ENCODE measurements around the gene NSL1. TPM values are rescaled to one million over a fixed set of nuclear protein-coding genes. Genes with fewer than 3 reads are reported as not detected.
A peak's percentile ranks its signal among the peaks of the same experiment; 100 is the strongest.

Gene NSL1
- total and polyA plus RNA-seq, 9 donors, result 26.1 to 35.2 (median 32.0) TPM

- Histone ChIP-seq H3K9me3 (replicated peaks; ENCODE audit: control insufficient read depth, low read depth, low read length) (no peaks in the 10 kb centered on the region), H3K27ac (ENCODE audit: low read length) (no peak overlapping the region), H3K4me1 (ENCODE audit: control insufficient read depth, insufficient read depth, low read length) (no peaks in the 10 kb centered on the region), H3K4me3 (ENCODE audit: low read length) (no peak overlapping the region), H3K27me3 (ENCODE audit: control insufficient read depth, insufficient read depth, low read length) (no peaks in the 10 kb centered on the region), H3K36me3 (ENCODE audit: control insufficient read depth, insufficient read depth, low read length) (peaks cover 3% of the 10 kb centered on the region)
- no peak for DNase-seq
These were observed 37.8 kb downstream of the NSL1 start for GRCh38 chr1:212753749-212754148.

GRCh38 chr1:212752934-212753497, 38.6 kb downstream of the NSL1 start:
- no peak overlapping the region for H3K27ac ChIP-seq (ENCODE audit: low read length)

GRCh38 chr1:212752252-212752933, 39.2 kb downstream of the NSL1 start:
- Histone ChIP-seq H3K27me3 (ENCODE audit: control insufficient read depth, insufficient read depth, low read length) (no peaks in the 10 kb centered on the region), H3K4me3 (ENCODE audit: low read length) (no peak overlapping the region), H3K27ac (ENCODE audit: low read length) (no peak overlapping the region), H3K4me1 (ENCODE audit: control insufficient read depth, insufficient read depth, low read length) (no peaks in the 10 kb centered on the region), H3K9me3 (replicated peaks; ENCODE audit: control insufficient read depth, low read depth, low read length) (no peaks in the 10 kb centered on the region), H3K36me3 (ENCODE audit: control insufficient read depth, insufficient read depth, low read length) (peaks cover 3% of the 10 kb centered on the region)
- no CpG with 5 or more reads among the region's 3 CpGs for WGBS (ENCODE audit: insufficient coverage)
- peak; percentile 70 for DNase-seq

More at GRCh38 chr1:212752934-212753497, 38.6 kb downstream of the NSL1 start:
- no peaks in the 10 kb centered on the region for H3K27me3 ChIP-seq (ENCODE audit: control insufficient read depth, insufficient read depth, low read length)
- H3K4me1 ChIP-seq (ENCODE audit: control insufficient read depth, insufficient read depth, low read length), result no peaks in the 10 kb centered on the region
- H3K9me3 ChIP-seq (replicated peaks; ENCODE audit: control insufficient read depth, low read depth, low read length), result no peaks in the 10 kb centered on the region
- DNase-seq, result no peak
- 77% methylated on average over 2 of the region's 3 CpGs for WGBS (ENCODE audit: insufficient coverage)
- peaks cover 3% of the 10 kb centered on the region for H3K36me3 ChIP-seq (ENCODE audit: control insufficient read depth, insufficient read depth, low read length)
- H3K4me3 ChIP-seq (ENCODE audit: low read length), result no peak overlapping the region

GRCh38 chr1:212749821-212750535, 41.6 kb downstream of the NSL1 start:
- H3K9me3 ChIP-seq (replicated peaks; ENCODE audit: control insufficient read depth, low read depth, low read length), result no peaks in the 10 kb centered on the region
- WGBS (ENCODE audit: insufficient coverage), result 43% methylated on average over 3 of the region's 4 CpGs
- no peak overlapping the region for H3K4me3 ChIP-seq (ENCODE audit: low read length)
- H3K27me3 ChIP-seq (ENCODE audit: control insufficient read depth, insufficient read depth, low read length), result no peaks in the 10 kb centered on the region
- no peaks in the 10 kb centered on the region for H3K4me1 ChIP-seq (ENCODE audit: control insufficient read depth, insufficient read depth, low read length)
- no peak overlapping the region for H3K27ac ChIP-seq (ENCODE audit: low read length)
- no peaks in the 10 kb centered on the region for H3K36me3 ChIP-seq (ENCODE audit: control insufficient read depth, insufficient read depth, low read length)
- DNase-seq, result peak; percentile 36

- Histone ChIP-seq H3K9me3 (replicated peaks; ENCODE audit: control insufficient read depth, low read depth, low read length) (no peaks in the 10 kb centered on the region), H3K4me1 (ENCODE audit: control insufficient read depth, insufficient read depth, low read length) (no peaks in the 10 kb centered on the region)
- no peak for DNase-seq
These were observed 45.0 kb downstream of the NSL1 start for GRCh38 chr1:212746546-212746945.

GRCh38 chr1:212745303-212745702, 46.3 kb downstream of the NSL1 start:
- Histone ChIP-seq H3K27ac (ENCODE audit: low read length) (no peak overlapping the region), H3K36me3 (ENCODE audit: control insufficient read depth, insufficient read depth, low read length) (peaks cover 2% of the 10 kb centered on the region), H3K9me3 (replicated peaks; ENCODE audit: control insufficient read depth, low read depth, low read length) (no peaks in the 10 kb centered on the region), H3K4me3 (ENCODE audit: low read length) (no peak overlapping the region), H3K4me1 (ENCODE audit: control insufficient read depth, insufficient read depth, low read length) (no peaks in the 10 kb centered on the region), H3K27me3 (ENCODE audit: control insufficient read depth, insufficient read depth, low read length) (no peaks in the 10 kb centered on the region)
- DNase-seq, result no peak

More at GRCh38 chr1:212746546-212746945, 45.0 kb downstream of the NSL1 start:
- Histone ChIP-seq H3K36me3 (ENCODE audit: control insufficient read depth, insufficient read depth, low read length) (no peaks in the 10 kb centered on the region), H3K27me3 (ENCODE audit: control insufficient read depth, insufficient read depth, low read length) (no peaks in the 10 kb centered on the region), H3K27ac (ENCODE audit: low read length) (no peak overlapping the region), H3K4me3 (ENCODE audit: low read length) (no peak overlapping the region)
- WGBS (ENCODE audit: insufficient coverage), result no CpG with 5 or more reads among the region's 3 CpGs

- no peaks in the 10 kb centered on the region for H3K9me3 ChIP-seq (replicated peaks; ENCODE audit: control insufficient read depth, low read depth, low read length)
- no peak overlapping the region for H3K27ac ChIP-seq (ENCODE audit: low read length)
- peaks cover 2% of the 10 kb centered on the region for H3K36me3 ChIP-seq (ENCODE audit: control insufficient read depth, insufficient read depth, low read length)
- H3K4me1 ChIP-seq (ENCODE audit: control insufficient read depth, insufficient read depth, low read length), result no peaks in the 10 kb centered on the region
- H3K27me3 ChIP-seq (ENCODE audit: control insufficient read depth, insufficient read depth, low read length), result no peaks in the 10 kb centered on the region
- no peak for DNase-seq
- H3K4me3 ChIP-seq (ENCODE audit: low read length), result no peak overlapping the region
- WGBS (ENCODE audit: insufficient coverage), result 83% methylated on average over 1 of the region's 4 CpGs
These were observed 47.6 kb downstream of the NSL1 start for GRCh38 chr1:212743901-212744475.

- Histone ChIP-seq H3K27ac (ENCODE audit: low read length) (no peak overlapping the region), H3K27me3 (ENCODE audit: control insufficient read depth, insufficient read depth, low read length) (no peaks in the 10 kb centered on the region), H3K4me1 (ENCODE audit: control insufficient read depth, insufficient read depth, low read length) (no peaks in the 10 kb centered on the region), H3K9me3 (replicated peaks; ENCODE audit: control insufficient read depth, low read depth, low read length) (no peaks in the 10 kb centered on the region), H3K36me3 (ENCODE audit: control insufficient read depth, insufficient read depth, low read length) (peaks cover 2% of the 10 kb centered on the region), H3K4me3 (ENCODE audit: low read length) (no peak overlapping the region)
- DNase-seq, result peak; percentile 57
- no CpG with 5 or more reads among the region's 1 CpG for WGBS (ENCODE audit: insufficient coverage)
These were observed 53.2 kb downstream of the NSL1 start for GRCh38 chr1:212738330-212738729.

GRCh38 chr1:212737559-212737958, 54.0 kb downstream of the NSL1 start:
- H3K36me3 ChIP-seq (ENCODE audit: control insufficient read depth, insufficient read depth, low read length), result peaks cover 5% of the 10 kb centered on the region
- no peaks in the 10 kb centered on the region for H3K27me3 ChIP-seq (ENCODE audit: control insufficient read depth, insufficient read depth, low read length)
- no peaks in the 10 kb centered on the region for H3K4me1 ChIP-seq (ENCODE audit: control insufficient read depth, insufficient read depth, low read length)
- H3K27ac ChIP-seq (ENCODE audit: low read length), result no peak overlapping the region
- H3K9me3 ChIP-seq (replicated peaks; ENCODE audit: control insufficient read depth, low read depth, low read length), result no peaks in the 10 kb centered on the region
- DNase-seq, result no peak
- H3K4me3 ChIP-seq (ENCODE audit: low read length), result no peak overlapping the region

- Histone ChIP-seq H3K36me3 (ENCODE audit: control insufficient read depth, insufficient read depth, low read length) (peaks cover 3% of the 10 kb centered on the region), H3K9me3 (replicated peaks; ENCODE audit: control insufficient read depth, low read depth, low read length) (no peaks in the 10 kb centered on the region), H3K27ac (ENCODE audit: low read length) (no peak overlapping the region), H3K27me3 (ENCODE audit: control insufficient read depth, insufficient read depth, low read length) (no peaks in the 10 kb centered on the region), H3K4me3 (ENCODE audit: low read length) (no peak overlapping the region), H3K4me1 (ENCODE audit: control insufficient read depth, insufficient read depth, low read length) (no peaks in the 10 kb centered on the region)
- DNase-seq, result no peak
- 80% methylated on average over 1 of the region's 8 CpGs for WGBS (ENCODE audit: insufficient coverage)
These were observed 58.5 kb downstream of the NSL1 start for GRCh38 chr1:212733109-212733508.

Data from muscle of leg (tissue), 11 donors.